AG04449 (cell line): ENCODE results near the gene KY.
"Not testable (repeated sequence)": the region's sequence is repeated elsewhere in the genome, so short reads cannot be mapped to it uniquely, and the experiment has no call there.

Experiments used
- CTCF ChIA-PET: fragments of 350-600 bp; formaldehyde crosslinking; extraction: SDS; loops from one replicate; lab custom pipeline; 2021; ENCODE audit warnings: antibody characterized with exemption; lab: Yijun Ruan, JAX
- POLR2A ChIA-PET: fragments of 400-600, 350-600 bp; formaldehyde crosslinking; extraction: SDS; loops from one replicate; lab custom pipeline; 2020; ENCODE audit warnings: antibody characterized with exemption, inconsistent platforms; lab: Yijun Ruan, JAX
- DNase-seq: peaks from one replicate; pipeline ENCODE4 v3.0.0-alpha.2; 2010; ENCODE audit warnings: low read depth, low spot score
- H3K4me3 ChIP-seq: 2 replicates; pipeline ENCODE4 v1.5.1; 2011; ENCODE audit warnings: low read depth, mild to moderate bottlenecking, control low read depth, low read length
- CTCF ChIP-seq: IDR thresholded peaks from one replicate; pipeline ENCODE4 v1.5.1; 2011; ENCODE audit warnings: mild to moderate bottlenecking, moderate library complexity, low read length, control low read depth, inconsistent platforms; ENCODE audit not compliant: insufficient read depth; ENCODE audit errors: missing control alignments

Gene KY

DNA sequence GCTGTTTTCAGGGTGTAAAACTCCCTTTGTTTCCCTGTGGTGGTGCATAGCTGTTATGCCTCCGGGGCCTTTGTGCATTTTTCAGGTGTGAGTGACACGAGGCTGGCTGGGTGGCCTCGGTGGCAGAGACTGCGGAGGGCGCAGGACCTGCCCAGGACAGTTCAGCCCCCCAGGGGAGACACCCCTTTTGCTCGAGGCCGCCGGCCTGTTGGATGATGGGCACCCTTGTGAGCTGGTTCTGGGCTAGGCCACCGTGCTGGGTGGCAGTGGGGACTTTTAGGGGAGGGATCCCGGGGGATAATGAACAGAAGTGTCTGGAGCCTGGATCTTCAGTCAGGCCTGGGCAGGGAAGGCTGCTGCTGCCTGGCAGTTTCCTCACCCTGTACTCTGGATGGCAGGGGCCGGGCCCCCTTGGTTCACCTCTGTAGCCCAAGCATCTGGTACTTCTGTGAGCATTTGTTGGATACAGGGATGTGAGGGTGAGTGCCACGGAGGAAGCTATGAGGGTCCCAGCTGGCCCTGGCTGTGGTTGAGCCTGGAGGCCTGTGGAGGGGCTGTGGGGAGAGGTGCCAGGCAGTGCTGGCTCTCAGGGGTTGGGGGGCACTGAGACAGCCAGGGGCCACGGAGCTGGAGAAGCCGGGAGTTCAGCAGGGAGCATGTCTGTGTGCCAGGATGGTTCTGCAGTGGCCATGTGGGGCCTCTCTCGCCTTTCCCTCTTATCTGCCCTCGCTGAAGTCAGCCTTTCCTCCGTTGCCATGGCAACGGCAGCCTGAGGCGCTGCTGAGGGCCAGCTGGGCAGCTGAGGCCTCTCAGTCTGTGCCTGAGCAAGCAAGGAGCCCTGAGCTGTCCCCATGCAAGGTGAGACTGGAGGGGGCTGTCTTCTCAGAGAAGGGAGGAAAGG, 49.0 kb downstream of the KY start:
- no peak for TF ChIP-seq CTCF
- ChIA-PET POLR2A (interaction anchor here (1.3 kb wide), 2 partner anchors 11 to 153 kb away, joined by 3 read pairs; no protein-coding TSS in a partner anchor), CTCF (interaction anchor here (0.8 to 11.7 kb wide), 41 partner anchors 10 to 1440 kb away, joined by 3 to 267 read pairs (median 4); partner anchors contain the start of genes EPHB1 and KY)
- DNase-seq, result no peak
- H3K4me3 ChIP-seq, result no peak overlapping the region

GRCh38 chr3:134600685-134601463, 49.9 kb downstream of the KY start:
- TF ChIP-seq CTCF, result peak; percentile 96
- peak overlapping the region; percentile 21; the same call in 1 of the 2 replicates for H3K4me3 ChIP-seq
- CTCF ChIA-PET, result interaction anchor here (0.6 to 11.7 kb wide), 53 partner anchors 10 to 1441 kb away, joined by 3 to 267 read pairs (median 3); partner anchors contain the start of genes EPHB1 and KY
- POLR2A ChIA-PET, result interaction anchor here (0.5 to 1.3 kb wide), 3 partner anchors 10 to 492 kb away, joined by 3 read pairs; no protein-coding TSS in a partner anchor
- no peak for DNase-seq

GRCh38 chr3:134600206-134600605, 50.6 kb downstream of the KY start:
- TF ChIP-seq CTCF, result no peak
- no peak for DNase-seq
- H3K4me3 ChIP-seq, result no peak overlapping the region
- POLR2A ChIA-PET, result interaction anchor here (0.5 to 1.3 kb wide), 3 partner anchors 9 to 492 kb away, joined by 3 read pairs; no protein-coding TSS in a partner anchor
- CTCF ChIA-PET, result interaction anchor here (0.6 to 11.7 kb wide), 45 partner anchors 10 to 1441 kb away, joined by 3 to 267 read pairs (median 4); partner anchors contain the start of genes EPHB1 and KY

GRCh38 chr3:134598763-134599545, 51.9 kb downstream of the KY start:
- CTCF ChIA-PET, result interaction anchor here (0.6 to 11.7 kb wide), 7 partner anchors 10 to 906 kb away, joined by 3 to 267 read pairs (median 3); no protein-coding TSS in a partner anchor
- no peak overlapping the region for H3K4me3 ChIP-seq
- no peak for TF ChIP-seq CTCF
- POLR2A ChIA-PET, result no interaction called here
- no peak for DNase-seq

DNA sequence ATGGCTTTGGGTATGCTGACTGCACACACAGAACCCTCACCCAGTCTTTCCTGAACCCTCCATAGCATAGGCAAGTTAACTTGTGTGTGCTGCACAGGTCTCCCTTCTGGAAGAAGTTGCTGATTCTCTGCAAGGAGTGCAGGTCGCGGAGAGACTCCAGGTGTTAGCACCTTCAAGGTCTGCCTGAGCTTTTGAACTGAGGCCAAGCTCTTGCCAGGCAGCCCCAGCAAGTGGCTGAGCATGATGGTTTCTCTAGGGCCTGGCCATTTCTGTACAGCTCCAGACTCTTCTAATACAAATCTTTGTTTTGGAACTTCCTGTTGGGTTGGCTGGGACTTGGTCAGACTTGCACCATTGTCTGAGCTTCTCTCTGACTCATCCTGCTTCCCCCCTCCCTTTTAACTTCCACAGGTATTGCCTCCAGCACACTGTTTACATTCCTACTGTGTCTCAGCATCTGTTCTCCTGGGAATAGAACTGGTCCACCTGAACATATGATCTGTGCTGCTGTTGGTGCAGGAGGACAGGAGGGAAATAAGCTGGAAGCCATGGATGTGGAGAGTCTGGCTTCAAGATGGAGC, 53.3 kb downstream of the KY start:
- POLR2A ChIA-PET, result no interaction called here
- CTCF ChIA-PET, result interaction anchor here (1.1 to 11.7 kb wide), 3 partner anchors 18 to 157 kb away, joined by 3 to 267 read pairs (median 5); no protein-coding TSS in a partner anchor
- TF ChIP-seq CTCF, result no peak
- H3K4me3 ChIP-seq, result no peak overlapping the region
- no peak for DNase-seq

DNA sequence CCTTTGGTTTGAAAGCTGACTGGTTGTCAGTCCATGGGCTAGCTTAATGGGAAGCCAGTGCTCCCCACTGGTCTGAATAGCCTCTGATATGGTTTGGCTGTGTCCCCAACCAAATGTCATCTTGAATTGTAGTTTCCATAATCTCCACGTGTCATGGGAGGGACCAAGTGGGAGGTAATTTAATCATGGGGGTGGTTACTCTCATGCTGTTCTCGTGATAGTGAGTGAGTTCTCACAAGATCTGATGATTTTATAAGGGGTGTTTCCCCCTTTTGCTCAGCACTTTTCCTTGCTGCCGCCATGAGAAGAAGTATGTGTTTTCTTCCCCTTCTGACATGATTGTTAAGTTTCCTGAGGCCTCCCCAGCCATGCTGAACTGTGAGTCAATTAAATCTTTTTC, 55.8 kb downstream of the KY start:
- POLR2A ChIA-PET, DNase-seq, H3K4me3 ChIP-seq, CTCF ChIA-PET: not testable (repeated sequence)
